ENCODE results near the gene XPO4.
"Not testable (repeated sequence)": the region's sequence is repeated elsewhere in the genome, so short reads cannot be mapped to it uniquely, and the experiment has no call there.

XPO4 gene

DNA sequence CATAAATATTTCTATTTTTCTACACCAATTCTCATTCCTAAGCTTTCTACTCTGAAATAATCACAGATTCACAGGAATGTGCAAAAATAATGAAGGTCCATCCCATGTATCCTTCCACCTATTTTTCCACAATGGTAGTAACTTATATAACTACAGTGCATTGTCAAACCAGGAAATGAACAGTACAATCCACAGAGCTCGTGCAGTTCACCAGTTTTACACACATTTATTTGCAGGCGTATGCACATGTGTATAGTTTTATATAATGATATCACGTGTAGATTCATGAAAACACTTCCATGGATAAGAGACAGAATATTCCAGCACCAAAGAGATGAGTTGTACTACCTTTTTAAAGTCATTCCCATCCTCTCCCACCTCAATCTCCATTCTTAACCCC is 141.7 kb downstream of the XPO4 start:
- Histone ChIP-seq H3K27ac (ENCODE audit: low read depth, low read length) (no peak overlapping the region), H3K9ac (ENCODE audit: low read depth, low read length) (no peak overlapping the region), H3K4me1 (ENCODE audit: insufficient read depth, low read length) (peaks cover 7% of the 10 kb centered on the region; the same call in 1 of the 2 replicates), H3K9me3 (ENCODE audit: insufficient read depth, low read depth, low read length) (peaks cover 8% of the 10 kb centered on the region; the same call in 1 of the 2 replicates), H3K4me3 (ENCODE audit: low read length) (no peak overlapping the region), H3K27me3 (ENCODE audit: insufficient read depth, low read length) (no peaks in the 10 kb centered on the region), H3K36me3 (ENCODE audit: insufficient read depth, low read length) (no peaks in the 10 kb centered on the region)
- WGBS, result 90% methylated on average over 3 of the region's 3 CpGs

DNA sequence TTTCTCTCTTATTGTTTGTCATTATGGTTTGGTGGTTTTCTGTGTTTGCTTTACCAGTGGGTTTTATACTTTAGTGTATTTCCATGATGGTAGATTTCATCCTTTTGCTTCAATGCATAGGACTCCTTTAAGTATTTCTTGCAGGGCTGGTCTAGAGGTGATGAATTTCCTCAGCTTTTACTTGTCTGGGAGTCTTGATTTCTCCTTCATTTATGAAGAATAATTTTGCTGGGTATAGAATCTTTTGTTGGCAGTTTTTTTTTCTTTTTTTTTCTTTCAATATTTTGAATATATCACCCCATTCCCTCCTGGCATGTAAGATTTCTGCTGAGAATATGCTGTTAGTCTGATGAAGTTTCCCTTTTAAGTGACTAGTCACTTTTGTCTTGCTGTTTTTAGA is 148.5 kb downstream of the XPO4 start:
- H3K36me3 ChIP-seq (ENCODE audit: insufficient read depth, low read length), result no peaks in the 10 kb centered on the region
- H3K27ac ChIP-seq (ENCODE audit: low read depth, low read length), result no peak overlapping the region
- H3K4me3 ChIP-seq (ENCODE audit: low read length), result no peak overlapping the region
- H3K9me3 ChIP-seq (ENCODE audit: insufficient read depth, low read depth, low read length), result peaks cover 39% of the 10 kb centered on the region
- no peak overlapping the region for H3K9ac ChIP-seq (ENCODE audit: low read depth, low read length)
- H3K4me1 ChIP-seq (ENCODE audit: insufficient read depth, low read length), result peaks cover 7% of the 10 kb centered on the region; the same call in 1 of the 2 replicates
- H3K27me3 ChIP-seq (ENCODE audit: insufficient read depth, low read length), result no peaks in the 10 kb centered on the region

DNA sequence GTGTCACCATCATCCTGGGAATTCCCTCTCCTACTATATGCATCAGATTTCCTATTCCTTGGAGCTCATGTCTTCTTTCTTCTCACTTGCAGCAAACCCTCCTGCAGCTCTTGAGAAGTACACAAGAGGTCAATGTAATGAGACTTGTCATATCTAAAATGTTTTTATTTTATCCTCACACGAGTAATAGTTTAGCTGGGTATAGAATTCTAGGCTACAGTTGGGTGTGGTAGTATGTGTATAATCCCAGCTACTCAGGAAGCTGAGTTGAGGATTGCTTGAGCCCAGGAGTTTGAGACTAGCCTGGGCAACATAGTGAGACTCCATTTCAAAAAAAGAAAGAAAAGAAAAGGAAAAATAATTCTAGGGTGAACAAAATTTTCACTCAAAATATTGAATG is 153.2 kb downstream of the XPO4 start:
- Histone ChIP-seq H3K9me3 (ENCODE audit: insufficient read depth, low read depth, low read length) (peaks cover 31% of the 10 kb centered on the region), H3K4me1 (ENCODE audit: insufficient read depth, low read length) (no peaks in the 10 kb centered on the region), H3K36me3 (ENCODE audit: insufficient read depth, low read length) (no peaks in the 10 kb centered on the region), H3K9ac (ENCODE audit: low read depth, low read length) (no peak overlapping the region), H3K27ac (ENCODE audit: low read depth, low read length) (no peak overlapping the region), H3K27me3 (ENCODE audit: insufficient read depth, low read length) (no peaks in the 10 kb centered on the region), H3K4me3 (ENCODE audit: low read length) (no peak overlapping the region)
- WGBS, result 93% methylated on average over 1 of the region's 1 CpG

DNA sequence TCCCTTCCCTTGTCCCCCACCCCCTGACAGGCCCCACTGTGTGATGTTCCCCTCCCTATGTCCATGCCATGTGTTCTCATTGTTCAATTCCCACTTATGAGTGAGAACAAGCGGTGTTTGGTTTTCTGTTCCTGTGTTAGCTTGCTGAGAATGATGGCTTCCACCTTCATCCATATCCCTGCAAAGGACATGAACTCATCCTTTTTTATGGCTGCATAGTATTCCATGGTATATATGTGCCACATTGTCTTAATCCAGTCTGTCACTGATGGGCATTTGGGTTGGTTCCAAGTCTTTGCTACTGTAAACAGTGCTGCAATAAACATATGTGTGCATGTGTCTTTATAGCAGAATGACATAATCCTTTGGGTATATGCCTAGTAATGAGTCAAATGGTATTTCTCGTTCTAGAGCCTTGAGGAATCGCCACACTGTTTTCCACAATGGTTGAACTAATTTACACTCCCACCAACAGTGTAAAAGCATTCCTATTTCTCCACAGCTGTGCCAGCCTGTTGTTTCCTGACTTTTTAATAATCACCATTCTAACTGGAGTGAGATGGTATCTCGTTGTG is 158.6 kb downstream of the XPO4 start:
- H3K27me3 ChIP-seq (ENCODE audit: insufficient read depth, low read length); H3K4me3 ChIP-seq (ENCODE audit: low read length); H3K9me3 ChIP-seq (ENCODE audit: insufficient read depth, low read depth, low read length); H3K27ac ChIP-seq (ENCODE audit: low read depth, low read length); H3K9ac ChIP-seq (ENCODE audit: low read depth, low read length); H3K36me3 ChIP-seq (ENCODE audit: insufficient read depth, low read length); H3K4me1 ChIP-seq (ENCODE audit: insufficient read depth, low read length): not testable (repeated sequence)
- WGBS, result 96% methylated on average over 4 of the region's 4 CpGs

DNA sequence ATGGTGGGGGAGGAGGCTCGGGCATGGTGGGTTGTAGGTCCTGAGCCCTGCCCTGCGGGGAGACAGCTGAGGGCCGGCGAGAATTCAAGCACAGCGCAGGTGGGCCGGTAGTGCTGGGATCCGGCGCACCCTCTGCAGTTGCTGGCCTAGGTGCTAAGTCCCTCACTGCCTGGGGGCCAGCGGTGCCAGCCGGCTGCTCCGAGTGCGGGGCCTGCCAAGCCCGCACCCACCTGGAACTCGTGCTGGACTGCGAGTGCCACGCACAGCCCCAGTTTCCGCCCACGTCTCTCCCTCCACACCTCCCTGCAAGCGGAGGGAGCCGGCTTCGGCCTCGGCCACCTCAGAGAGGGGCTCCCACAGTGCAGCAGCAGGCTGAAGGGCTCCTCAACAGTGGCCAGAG is 162.5 kb downstream of the XPO4 start:
- H3K36me3 ChIP-seq (ENCODE audit: insufficient read depth, low read length), result no peaks in the 10 kb centered on the region
- 96% methylated on average over 22 of the region's 22 CpGs for WGBS

DNA sequence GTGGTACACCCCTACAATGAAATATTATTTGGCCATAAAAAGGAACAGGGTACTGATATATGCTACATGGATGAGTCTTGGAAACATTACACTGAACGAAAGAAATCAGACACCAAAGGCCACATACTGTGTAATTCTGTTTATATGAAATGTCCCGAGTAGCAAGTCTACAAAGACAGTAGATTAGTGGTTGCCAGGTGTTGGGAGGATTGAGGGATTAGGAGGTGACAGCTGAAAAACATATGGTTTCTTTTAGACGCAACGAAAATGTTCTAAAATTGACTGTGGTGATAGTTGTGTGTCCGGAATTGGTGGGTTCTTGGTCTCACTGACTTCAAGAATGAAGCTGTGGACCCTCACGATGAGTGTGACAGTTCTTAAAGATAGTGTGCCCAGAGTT is 163.9 kb downstream of the XPO4 start:
- Histone ChIP-seq H3K4me3 (ENCODE audit: low read length) (no peak overlapping the region), H3K27ac (ENCODE audit: low read depth, low read length) (no peak overlapping the region), H3K36me3 (ENCODE audit: insufficient read depth, low read length) (no peaks in the 10 kb centered on the region), H3K9ac (ENCODE audit: low read depth, low read length) (no peak overlapping the region), H3K4me1 (ENCODE audit: insufficient read depth, low read length) (no peaks in the 10 kb centered on the region), H3K27me3 (ENCODE audit: insufficient read depth, low read length) (no peaks in the 10 kb centered on the region), H3K9me3 (ENCODE audit: insufficient read depth, low read depth, low read length) (no peaks in the 10 kb centered on the region)
- 95% methylated on average over 6 of the region's 6 CpGs for WGBS

More for the DNA sequence above, 162.5 kb downstream of the XPO4 start:
- H3K27ac ChIP-seq (ENCODE audit: low read depth, low read length), result no peak overlapping the region
- no peaks in the 10 kb centered on the region for H3K27me3 ChIP-seq (ENCODE audit: insufficient read depth, low read length)
- H3K4me1 ChIP-seq (ENCODE audit: insufficient read depth, low read length), result no peaks in the 10 kb centered on the region
- no peak overlapping the region for H3K9ac ChIP-seq (ENCODE audit: low read depth, low read length)
- no peak overlapping the region for H3K4me3 ChIP-seq (ENCODE audit: low read length)
- H3K9me3 ChIP-seq (ENCODE audit: insufficient read depth, low read depth, low read length), result no peaks in the 10 kb centered on the region

DNA sequence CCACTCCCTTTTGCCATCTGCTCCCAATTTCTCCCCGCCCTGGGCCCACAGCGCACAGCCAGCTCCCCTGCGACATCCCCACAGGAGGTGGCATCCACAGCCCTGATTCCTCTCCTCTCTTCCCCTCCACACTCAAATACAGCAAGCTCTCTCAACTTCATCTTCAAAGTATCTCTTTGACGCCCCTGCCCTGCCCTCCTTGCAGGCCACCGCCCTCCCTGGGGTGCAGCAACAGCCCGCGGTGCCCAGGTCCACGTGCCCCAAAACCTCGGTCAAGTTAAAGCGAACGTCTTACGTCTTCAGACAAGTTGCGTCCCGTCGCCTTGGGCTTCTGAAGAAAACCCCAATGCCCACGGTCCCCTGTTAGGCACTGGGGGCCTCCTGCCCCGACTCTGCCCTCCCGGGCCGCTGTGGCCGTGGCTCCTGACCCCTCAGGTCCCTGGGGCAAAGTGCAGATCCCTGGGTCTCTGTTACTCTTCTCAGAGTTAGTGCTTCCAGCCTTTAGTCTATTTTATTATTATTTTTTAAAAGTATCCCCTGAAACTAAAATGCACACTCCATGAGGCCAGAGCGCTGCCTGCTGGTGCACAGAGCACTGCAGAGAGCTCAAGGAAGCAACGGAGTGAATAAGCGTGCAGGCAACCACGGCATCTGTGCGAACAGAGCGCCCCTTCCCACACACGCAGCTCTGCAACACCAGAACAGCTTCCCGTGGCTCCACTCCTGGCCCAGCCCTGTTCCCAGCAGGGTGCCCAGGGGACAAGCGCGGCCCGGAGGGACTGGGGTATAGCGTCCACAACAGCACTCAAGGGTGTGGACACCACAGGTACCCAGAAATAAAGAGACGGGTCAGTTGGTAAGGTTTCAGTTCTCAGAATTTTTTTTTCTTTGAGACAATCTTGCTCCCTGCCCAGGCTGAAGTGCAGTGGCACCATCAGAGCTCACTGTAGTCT is 172.6 kb downstream of the XPO4 start:
- WGBS, result 93% methylated on average over 33 of the region's 33 CpGs

DNA sequence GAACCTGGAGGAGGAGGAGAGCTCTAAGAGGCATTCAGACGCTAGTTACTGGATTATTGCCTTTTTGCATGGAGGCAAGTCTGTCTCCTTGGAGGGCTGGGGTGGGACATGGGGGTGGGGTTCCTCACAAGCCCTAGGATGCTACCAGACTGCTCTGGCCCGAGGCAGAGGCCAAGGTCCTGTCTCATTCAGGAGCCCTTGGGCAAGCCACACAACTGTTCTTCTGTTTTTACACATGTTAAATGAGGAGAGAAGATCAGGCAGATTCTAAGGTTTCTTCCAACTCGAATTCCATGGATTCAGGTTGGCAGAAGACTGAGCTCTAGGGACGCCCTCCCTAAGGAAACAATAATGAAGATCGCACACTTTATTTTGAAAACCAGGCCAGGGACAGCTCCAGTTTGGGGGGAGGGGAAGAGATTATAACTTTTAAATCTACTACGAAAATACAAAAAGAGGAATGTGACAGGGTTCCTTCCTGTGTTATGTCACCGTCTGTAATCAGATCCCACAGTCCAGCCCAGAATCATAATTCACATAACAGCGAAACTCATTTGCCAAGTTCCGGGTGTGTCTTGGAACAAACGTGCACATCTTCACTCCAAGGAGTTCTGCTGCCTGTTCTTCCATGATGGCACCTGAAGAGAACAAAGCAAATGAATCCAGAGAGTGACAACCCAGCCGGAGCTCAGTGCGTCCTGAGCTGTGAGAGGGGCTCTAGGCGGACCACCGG is 173.8 kb downstream of the XPO4 start:
- Histone ChIP-seq H3K4me1 (ENCODE audit: insufficient read depth, low read length) (no peaks in the 10 kb centered on the region), H3K27me3 (ENCODE audit: insufficient read depth, low read length) (no peaks in the 10 kb centered on the region), H3K4me3 (ENCODE audit: low read length) (no peak overlapping the region), H3K9ac (ENCODE audit: low read depth, low read length) (no peak overlapping the region), H3K36me3 (ENCODE audit: insufficient read depth, low read length) (no peaks in the 10 kb centered on the region), H3K27ac (ENCODE audit: low read depth, low read length) (no peak overlapping the region), H3K9me3 (ENCODE audit: insufficient read depth, low read depth, low read length) (no peaks in the 10 kb centered on the region)
- 91% methylated on average over 14 of the region's 14 CpGs for WGBS

More for the DNA sequence above, 172.6 kb downstream of the XPO4 start:
- no peak overlapping the region for H3K27ac ChIP-seq (ENCODE audit: low read depth, low read length)
- H3K27me3 ChIP-seq (ENCODE audit: insufficient read depth, low read length), result no peaks in the 10 kb centered on the region
- no peak overlapping the region for H3K9ac ChIP-seq (ENCODE audit: low read depth, low read length)
- no peaks in the 10 kb centered on the region for H3K9me3 ChIP-seq (ENCODE audit: insufficient read depth, low read depth, low read length)
- H3K4me1 ChIP-seq (ENCODE audit: insufficient read depth, low read length), result no peaks in the 10 kb centered on the region
- no peak overlapping the region for H3K4me3 ChIP-seq (ENCODE audit: low read length)
- no peaks in the 10 kb centered on the region for H3K36me3 ChIP-seq (ENCODE audit: insufficient read depth, low read length)

DNA sequence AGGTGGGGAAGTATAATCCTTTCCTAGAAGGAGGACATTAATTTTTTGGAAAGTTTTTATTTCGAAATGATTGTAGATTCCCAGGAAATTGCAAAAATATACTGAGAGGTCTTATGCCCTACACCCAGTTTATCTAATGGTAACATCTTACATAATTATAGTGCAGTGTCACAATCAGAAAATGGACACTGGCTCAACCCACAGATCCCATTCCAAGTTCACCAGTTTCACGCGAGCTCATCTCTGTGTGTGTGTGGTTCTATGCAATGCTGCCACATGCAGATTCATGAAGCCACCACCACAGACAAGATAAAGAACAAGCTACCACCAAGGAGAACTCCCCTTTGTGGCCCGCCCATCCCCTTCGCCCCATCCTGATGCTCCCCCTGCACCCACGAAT is 174.7 kb downstream of the XPO4 start:
- Histone ChIP-seq H3K27me3 (ENCODE audit: insufficient read depth, low read length) (peaks cover 5% of the 10 kb centered on the region), H3K9me3 (ENCODE audit: insufficient read depth, low read depth, low read length) (no peaks in the 10 kb centered on the region), H3K4me3 (ENCODE audit: low read length) (no peak overlapping the region), H3K4me1 (ENCODE audit: insufficient read depth, low read length) (no peaks in the 10 kb centered on the region), H3K27ac (ENCODE audit: low read depth, low read length) (no peak overlapping the region), H3K9ac (ENCODE audit: low read depth, low read length) (no peak overlapping the region), H3K36me3 (ENCODE audit: insufficient read depth, low read length) (no peaks in the 10 kb centered on the region)
- WGBS, result 95% methylated on average over 5 of the region's 6 CpGs

Measured in HUES64 (cell line).